ENCODE results near the gene CXCL17.

DNA sequence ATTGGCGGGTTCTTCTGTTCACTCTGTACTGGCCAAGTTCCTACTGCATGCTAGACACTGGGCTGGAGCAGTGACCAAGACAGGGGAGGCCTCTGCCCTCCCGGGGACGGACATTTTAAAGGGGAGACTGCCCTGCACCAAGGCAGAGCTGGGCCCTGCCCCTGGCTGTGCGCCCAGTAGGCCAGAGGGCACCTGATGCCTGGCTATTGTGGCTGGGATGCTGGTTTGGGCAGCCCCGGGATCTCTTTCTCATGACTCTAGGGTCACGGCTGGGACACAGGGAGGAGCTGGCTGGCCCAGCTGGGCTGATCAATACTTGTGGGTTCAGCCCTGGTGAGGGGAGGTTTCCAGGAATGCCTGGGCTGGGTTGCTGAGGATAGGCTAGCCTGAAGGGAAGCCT, 33.3 kb downstream of the CXCL17 start:
- TF ChIP-seq CTCF (IDR thresholded peaks at IDR 0.05) (no peak), POLR2A (IDR thresholded peaks at IDR 0.05) (no peak)
